ENCODE data around the gene BACE1.
"Not testable (repeated sequence)": the region's sequence is repeated elsewhere in the genome, so short reads cannot be mapped to it uniquely, and the experiment has no call there.

The BACE1 gene

DNA sequence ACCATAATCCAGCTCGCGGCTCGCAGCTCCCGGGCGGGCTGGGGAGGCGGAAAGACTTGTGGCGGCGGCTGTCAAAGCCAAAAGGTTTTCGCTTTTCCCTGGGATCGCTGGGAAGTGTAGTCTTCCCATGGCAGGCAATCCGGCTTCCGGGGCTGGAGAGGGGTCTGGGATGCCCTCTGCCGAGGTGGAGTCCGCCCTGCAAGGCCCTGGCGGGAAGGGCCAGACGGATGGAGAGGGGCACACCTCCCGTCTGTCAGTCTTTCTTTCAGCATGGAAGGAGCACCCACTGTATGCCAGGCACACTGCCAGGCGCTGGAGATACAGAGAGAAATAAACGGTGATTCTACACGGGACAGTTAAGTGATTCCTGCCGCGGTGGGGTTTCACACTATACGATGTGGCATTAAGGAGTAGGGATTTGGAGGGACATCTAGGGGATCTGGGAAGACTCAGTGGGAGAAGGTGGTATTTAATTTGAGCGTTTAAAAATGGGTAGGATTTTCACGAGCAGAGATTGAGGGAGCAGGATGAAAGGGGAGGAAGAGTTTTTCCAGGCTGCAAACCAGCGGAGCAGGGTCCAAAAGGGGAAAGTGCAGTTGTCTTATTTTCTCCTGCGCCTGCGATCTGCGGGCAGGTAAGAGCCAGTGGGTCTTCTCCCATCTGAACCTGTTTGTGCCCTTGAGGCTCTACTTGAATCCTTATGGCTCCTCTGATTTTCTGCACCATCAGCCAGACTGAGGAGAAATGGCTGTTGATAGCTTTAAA, at the start of gene BACE1:
BACE1 (minus strand) TSS at position 60 of the 765 bp plus-strand sequence. CDS start 461 bp downstream, outside the sequence.
- DNase-seq, result peak; percentile 46 to 92

DNA sequence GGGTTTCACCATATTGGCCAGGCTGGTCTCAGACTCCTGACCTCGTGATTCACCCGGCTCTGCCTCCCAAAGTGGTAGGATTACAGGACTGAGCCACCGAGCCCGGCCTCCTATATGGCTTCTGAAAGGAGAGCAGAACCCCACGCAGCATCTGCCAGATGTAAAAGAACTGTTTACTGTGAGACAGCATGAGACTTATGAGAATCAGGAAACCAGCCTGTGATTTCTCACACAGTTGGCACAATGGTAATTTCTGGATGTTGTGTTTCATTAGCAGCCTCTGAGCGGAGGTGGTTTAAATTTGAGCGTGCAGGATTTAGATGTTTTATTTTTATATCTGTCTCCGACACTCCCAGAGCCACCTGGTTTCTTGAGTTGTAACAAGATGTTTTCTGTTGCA, 45.4 kb upstream of the BACE1 start:
- DNase-seq, result no peak

DNA sequence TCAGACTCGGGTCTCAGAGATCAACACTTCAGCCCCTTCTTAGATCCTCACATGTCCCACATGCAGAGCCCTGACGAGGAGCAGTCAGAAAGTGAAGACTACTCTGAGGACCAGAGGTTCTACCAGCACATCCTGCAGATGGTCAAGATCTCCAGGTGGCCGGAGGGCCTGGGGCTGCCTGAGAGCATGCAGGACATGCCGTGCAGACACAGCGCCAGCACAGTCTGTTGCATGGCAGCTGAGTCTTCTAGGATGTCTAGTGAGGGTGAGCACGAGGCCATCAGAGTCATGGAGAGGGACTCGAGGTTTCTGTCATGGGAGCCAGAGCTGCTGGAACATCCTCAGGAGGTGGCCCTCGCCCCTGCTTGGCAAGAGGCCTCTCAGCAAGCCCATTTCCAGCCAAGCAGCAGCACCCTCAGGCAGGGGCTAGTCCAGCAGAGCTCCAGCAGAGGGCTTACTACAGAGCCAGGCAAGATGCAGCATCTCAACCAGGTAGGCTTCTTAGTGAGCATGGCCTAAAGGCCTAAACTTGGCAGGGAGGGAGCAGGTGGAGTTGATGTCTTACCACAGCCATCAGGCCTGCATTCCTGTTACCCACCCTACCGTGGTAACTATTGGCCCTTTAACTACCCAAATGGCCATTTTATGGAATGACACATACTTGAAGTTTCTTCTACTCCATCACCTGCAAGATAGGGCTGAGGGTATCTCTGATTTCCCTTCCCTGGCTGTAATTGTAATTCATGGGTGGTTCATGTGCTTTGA, 40.3 kb upstream of the BACE1 start:
- no peak for DNase-seq

DNA sequence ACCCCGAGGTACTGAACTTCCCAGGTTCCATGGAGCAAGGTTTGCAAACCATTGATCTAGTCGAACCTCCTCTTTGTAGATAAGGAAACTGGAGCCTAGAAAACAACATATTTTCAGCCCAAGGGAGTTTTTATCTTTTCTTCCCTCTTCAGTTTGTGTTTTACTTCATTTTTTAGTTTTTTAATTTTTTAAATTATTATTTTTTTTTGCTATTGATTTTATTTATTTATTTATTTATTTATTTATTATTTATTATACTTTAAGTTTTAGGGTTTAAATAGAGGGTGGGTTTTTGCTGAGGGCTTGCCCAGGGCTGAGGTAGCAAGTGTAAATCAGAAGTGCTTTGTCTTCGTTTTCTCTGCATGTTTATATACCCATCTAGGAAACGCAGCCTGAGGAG, 38.5 kb upstream of the BACE1 start:
- DNase-seq, result no peak

DNA sequence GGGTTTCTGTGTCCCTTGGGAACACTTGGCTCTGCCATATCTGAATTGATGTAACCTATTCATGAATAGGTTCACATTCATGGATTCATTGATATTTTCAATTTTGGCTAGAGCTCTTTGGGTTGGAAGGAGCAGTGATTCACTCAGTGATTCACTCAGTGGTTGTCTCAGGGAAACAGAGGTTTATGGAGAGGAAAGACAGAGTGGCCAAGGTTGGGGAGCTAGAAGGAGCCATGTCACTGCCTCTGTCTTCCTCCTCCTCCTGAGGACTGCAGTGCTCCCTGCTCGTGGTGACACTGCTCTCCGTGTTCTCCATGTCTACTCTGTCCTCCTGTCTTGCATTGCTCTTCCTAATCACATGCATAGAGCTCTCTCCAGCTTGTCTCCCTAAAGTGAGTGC, 29.0 kb upstream of the BACE1 start:
- DNase-seq, result no peak

DNA sequence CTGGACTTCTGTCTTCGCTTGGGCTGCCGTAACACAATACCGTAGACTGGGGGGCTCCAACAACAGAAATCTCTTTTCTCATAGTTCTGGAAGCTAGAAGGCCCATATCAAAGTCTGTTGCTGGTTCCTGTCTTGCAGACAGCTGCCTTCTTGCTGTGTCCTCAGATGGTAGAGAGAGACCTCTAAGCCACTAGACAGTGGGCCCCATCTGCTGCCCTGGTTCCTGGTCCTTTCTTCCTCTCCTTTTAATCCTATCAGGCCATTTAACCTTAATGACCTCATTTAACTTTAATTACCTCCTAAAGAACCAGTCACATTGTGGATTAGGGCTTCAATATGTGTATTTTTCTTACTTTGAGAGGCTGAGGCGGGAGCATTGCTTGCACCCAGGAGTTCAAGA, 21.0 kb upstream of the BACE1 start:
- no peak for DNase-seq

DNA sequence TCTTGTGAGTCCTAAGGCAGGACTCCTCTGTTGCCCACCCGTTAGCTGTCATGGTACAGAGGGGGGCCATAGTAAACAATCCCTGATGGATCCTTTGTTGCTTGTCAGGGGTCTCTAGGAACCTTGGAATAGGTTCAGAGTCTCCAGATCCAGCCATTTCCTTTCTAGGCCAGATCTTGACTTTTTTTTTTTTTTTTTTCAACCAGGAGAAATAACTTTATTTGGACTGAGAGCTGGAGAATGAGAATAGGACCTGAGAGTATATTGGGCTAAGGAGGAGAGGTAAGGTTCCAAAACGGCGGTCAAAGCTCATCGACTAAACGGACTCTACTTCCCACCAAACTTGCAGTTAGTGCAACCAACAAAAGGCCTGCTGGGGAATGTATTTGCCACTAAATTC, 19.3 kb upstream of the BACE1 start:
- DNase-seq, result no peak

DNA sequence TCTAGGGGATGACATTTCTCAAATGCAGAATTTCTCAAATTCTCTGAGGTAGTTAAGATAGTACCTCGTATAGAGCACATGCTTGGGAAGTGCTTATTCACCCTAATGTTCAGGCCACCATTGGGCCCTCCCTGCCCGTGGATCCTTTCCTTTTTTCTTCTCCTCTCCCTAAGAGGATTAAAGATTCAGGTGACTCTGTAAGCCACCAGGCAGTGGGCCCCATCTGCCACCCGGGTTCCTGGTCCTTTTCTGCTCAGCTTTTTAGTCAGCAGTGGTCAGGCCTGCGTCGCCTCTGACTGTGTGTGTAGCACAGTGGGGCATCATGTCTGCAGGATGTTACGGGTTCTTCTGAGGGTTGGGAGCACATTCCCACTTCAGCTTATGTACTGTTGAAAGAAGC, 18.8 kb upstream of the BACE1 start:
- no peak for DNase-seq

DNA sequence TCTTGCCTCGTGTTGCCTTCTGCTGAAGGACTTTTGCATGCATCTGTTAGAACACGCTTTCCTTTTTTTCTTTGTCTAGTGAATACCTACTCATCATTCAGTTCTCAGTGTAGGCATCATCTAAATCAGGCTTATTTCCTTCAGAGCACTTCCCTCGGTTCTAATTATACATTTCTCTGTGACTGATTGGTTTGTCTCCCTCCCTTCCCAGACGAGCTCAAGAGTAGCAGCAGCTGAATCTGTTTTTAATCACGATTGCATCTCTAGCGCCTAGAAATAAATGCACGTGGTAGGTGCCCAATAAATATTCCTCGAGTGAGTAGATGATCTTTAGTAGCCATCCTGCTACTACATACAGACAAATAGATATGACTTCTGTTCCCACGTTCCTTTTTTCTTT, 17.9 kb upstream of the BACE1 start:
- DNase-seq, result no peak

DNA sequence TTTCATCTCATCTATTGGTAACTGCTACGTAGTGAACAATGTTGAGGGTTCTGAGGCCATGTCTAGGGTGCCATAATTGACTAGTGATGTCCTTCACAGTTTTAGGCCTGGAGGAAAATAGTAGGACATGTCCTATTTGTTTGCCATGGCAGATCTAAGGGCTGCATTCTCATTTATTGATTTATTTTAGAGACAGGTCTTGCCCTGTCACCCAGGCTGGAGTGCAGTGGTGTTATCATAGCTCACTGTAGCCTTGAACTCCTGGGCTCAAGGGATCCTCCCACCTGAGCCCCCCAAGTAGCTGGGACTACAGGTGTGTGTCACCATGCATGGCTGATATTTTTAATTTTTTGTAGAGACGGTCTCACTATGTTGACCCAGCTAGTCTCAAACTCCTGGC, 16.8 kb upstream of the BACE1 start:
- no peak for DNase-seq

DNA sequence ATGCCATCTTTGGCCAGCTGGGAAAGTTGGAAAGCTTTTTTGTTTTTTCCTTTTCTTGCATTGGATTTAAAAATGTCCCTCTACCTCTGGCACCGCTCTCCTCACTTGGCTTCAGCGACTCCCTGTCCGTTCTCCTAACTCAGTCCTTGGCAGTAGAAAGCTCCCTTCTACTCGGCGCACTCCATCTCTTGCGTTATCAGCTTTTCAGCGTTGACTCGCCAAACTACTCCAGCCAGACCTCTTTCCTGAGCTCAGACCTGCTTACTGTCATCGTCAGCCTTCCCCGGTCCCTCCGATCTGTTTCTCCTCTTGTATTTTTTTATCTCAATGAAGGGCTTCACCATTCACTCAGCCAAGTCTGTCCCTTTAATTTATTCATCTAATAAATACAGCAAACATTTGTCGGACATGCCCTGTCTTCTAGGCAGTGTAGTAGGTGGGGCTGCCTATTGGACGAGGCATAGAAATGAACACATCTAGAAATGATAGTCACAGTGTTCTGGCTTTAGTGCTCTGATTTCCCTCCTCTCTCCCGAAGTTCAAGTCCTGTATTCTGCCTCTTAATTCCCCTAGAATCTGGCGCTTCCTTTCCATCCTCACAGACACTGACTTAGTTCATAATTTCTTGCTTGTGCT, 12.4 kb upstream of the BACE1 start:
- peak in 1 of 2 experiments; percentile 46 for DNase-seq

DNA sequence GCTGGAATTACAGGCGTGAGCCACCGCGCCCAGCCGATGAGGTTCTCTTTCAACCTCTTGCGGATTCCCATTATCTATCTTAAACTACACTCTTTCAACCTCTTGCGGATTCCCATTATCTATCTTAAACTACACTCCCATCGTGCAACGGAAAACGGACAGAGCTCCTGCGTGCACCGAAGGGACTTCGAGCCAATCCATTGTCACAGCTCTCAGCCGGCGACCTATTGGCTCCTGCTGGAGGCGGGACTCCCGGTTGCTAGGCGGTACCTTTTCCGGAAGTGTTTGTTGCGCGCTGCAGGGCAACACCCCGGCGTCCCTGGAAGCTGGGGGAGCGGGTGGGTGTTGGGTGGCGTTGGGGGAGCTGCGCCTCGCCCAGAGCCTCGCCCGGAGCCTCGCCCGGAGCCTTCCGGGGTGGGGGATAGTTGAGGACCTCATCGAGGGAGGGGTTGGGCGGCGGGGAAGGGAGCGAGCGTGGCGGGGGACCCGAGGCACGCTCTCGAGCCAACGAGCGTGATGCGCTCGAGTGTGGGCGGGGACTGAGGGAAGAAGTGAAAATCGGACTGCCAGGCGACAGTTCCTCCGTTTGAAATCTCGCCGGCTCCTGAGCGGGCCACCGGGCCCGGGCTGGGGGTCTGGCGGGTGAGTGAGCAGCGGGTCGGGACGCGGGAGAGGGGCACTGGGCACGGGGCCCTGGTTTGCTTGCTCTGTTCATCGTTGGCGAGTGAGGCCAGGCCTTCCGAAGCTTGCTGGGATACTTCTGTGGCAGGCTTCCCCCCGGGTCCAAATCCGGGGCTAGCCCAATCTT, 11.7 kb upstream of the BACE1 start, which contains the start of gene CEP164:
CEP164 (plus strand) TSS at position 288 of the 808 bp plus-strand sequence. CDS start 10,733 bp downstream, outside the sequence.
- peak; percentile 87 to 96 for DNase-seq

DNA sequence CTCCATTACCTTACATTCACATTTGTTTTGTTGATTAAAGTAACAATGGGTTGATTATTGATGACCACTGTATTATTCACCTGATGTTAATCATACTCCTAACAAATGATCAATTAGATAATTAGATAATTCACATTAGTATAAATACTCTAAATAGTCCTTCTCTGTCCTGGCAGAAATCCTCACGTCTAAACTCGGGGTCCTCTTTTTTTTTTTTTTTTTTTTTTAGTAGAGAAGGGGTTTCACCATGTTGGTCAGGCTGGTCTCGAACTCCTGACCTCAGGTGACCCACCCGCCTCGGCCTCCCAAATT, 11.2 kb upstream of the BACE1 start:
- not testable (repeated sequence) for DNase-seq

DNA sequence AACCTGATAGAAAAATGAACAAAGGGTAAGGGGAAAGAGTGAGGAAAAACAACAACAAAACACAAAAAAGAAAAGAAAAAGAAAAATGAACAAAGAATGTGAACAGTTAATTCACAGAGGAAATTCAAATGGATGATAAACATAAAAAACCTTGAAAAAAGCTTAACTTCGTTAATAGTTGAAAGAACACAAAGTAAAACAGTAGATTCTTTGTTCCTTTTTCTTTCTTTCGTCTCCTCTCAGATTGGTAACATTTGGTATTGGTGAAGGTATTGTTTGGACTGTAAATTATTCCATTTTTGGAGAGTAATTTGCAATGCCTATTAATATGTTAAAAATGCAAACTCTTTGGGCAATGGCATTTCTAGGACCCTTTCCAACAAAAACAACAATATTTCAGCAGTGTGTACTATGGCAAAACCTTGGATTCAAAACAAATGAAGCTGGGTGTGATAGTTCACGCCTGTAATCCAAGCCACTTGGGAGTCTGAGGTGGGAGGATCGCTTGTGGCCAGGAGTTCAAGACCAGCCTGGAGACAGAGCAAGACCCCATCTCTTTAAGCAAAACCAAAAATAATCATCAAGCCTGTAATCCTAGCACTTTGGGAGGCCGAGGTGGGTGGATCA, 3.3 kb upstream of the BACE1 start:
- DNase-seq, result no peak

DNA sequence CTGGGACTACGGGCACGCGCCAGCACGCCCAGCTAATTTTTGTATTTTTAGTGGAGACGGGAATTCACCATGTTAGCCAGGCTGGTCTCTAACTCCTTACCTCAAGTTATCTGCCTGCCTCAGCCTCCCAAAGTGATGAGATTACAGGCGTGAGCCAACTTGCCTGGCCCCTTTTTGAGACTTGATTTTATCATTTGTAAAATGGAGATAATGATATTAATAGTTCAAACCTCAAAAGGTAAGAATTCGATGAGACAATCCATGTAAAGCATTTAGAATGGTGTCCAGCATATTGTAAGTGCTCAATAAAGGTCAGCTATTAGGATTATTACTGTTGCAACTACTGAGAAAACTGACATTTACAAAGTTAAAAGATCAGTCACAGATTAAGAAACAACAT, 2.7 kb upstream of the BACE1 start:
- no peak for DNase-seq

DNA sequence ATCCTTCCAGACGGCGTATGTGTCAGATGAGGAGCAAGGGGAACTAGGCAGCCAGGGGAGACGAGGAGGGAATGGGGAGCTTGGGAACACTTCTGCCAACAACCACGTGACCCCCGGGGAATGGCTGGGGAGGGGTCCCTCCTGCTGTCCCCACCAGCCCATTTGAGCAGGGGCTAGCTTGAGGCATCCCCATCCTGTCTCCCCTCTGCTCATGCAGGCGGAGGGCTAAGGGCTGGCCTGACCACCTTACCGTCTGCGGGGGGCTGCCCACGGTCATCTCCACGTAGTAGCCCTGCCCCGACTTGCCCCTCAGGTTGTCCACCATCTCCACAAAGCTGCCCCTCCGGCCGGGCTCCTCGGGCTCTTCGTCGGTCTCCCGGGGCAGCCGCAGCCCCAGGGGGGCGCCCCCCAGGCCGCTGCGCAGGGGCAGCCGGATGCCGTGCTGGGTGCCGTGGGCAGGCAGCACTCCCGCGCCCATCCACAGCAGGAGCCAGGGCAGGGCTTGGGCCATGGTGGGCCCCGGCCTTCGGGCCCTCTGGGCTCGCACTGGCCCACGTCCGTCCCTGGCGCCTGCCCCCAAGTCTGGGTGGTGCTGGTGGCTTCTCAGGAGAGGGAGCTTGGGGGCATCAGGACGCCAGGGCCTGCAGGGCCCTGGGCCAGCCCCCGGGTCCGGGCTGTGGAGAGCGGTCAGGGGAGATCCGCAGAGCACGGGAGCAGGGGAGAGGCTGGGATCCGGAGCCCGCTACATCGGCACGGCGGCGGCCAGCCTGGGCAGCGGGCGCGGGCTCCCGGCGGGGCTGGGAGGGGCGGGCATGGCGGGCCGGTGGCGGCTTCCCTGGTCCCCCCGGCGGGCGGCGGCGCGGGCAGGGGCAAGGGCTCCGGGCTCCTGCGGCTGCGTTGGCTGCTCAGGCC, 515 bp downstream of the BACE1 start:
- DNase-seq, result no peak

DNA sequence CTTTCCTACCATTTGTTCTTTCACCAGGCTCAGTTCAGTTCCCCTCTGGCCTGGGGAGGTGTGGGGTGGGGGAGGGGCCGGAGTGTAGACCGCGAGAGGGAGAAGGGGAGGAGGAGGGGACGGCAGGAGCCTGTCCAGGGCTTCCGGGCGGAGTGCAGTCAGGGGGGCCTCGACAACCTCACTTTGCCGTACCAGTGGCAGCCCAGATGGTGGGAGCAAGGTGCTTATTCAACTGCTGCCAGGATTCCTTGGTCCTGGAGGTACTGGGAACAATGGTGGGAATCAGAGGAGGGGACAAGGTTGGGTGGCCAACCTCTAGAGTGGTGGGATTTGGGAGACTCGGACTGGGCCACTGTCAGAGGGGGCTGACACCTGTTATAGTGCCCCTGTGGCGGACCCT, 1.2 kb downstream of the BACE1 start:
- DNase-seq, result no peak

DNA sequence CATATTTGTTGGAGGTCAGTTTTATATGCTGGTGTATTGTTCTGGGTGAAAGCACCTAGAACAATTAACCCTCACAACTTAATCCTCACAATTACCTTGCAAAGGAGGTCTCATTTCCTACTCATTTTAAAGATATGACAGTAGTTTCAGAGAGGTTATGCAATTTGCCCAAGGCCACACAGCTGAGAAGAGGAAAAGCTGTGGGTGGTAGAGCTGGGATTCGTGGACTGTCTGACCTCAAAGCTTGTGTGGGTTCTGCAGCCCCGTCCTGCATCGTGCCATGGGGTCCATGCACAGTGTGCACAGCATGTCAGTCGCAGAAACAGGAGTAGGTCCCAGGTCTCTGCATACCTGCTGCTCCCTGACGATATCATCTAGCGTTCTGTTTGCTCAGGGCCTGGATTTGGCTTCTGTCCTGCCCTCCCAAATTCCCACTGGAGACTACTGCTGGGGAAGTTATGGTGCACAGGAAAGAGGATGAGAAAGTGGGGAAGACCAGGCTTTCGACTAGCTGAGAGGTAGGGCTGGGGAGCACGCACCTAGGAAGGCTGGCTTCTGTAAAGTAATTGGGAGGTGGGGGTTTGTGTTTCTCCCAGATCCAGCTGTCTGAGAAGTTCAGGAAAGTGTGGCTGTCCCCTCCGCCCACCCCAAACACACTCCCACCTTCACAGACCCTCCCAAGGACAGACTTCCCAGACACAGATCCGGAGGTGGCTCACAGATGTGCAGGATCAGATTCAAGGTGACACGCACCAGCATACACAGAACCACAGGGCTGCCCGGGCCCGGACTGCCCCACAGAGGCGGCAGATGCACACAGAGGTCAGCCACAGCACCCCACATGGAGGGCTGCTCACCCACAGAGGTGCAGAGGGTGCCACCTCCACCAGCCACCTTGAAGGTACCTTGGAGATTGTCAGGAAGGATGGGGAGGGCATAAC, 2.0 kb downstream of the BACE1 start:
- no peak for DNase-seq

DNA sequence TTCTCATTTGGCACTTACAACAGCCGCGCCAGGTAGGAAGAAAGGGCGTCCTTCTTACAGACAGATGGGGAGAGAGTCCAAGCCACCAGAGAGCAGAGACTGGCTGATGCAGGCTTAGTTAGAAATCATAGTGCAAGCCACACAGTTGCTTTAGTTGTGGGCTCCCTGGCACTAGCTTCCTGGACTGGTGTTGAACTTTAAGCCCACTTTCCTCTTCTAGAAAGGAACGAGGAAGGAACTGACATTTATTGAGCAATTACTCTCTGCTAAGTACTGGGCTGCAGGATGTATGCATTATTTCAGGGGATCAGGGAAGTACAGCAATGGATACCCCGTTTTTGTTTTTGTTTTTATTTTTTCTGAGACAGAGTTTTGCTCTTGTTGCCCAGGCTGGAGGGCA, 3.0 kb downstream of the BACE1 start:
- DNase-seq, result no peak

DNA sequence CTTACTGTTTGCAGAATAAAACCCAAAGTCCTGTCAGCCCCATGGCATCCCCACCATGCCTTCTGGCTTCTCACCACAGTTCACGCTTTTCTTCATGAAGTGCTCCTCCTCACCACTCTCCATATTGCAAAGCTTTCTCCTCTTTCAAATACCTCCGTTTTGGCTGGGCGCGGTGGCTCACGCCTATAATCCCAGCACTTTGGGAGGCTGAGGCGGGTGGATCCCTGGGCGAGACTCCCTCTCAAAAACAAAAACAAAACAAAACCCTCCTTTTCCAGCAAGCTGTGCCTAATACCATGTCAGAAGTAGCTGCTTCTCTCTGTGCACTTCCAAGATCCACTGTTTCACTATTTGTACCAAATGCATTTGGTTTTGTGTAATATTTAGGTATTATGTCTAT, 6.7 kb downstream of the BACE1 start:
- DNase-seq, result no peak

All from NCI-H446 (cell line).